K562 (cell line): Measurements from ENCODE around the gene RNU11. TPM values are rescaled to one million over a fixed set of nuclear protein-coding genes. Genes with fewer than 3 reads are reported as not detected.

Source experiments
- BRCA1 ChIP-seq, 2 experiments: fragments of 450-650 bp in 1 of 2; sonication (generic) in 1 of 2; formaldehyde crosslinking in 1 of 2; IDR thresholded peaks; 2 replicates each; pipeline versions ENCODE4 v1.5.0 to v1.6.1; 2017 to 2020; ENCODE audit warnings: mild to moderate bottlenecking in 1 of 2, missing genetic modification reagents in 1 of 2
- CHD1 ChIP-seq: fragments of 200-600 bp; sonication (generic); IDR thresholded peaks from one replicate; pipeline ENCODE4 v1.6.1; 2012; ENCODE audit warnings: mild to moderate bottlenecking, moderate library complexity, low read length, inconsistent platforms
- DPF2 ChIP-seq: fragments of 450-650 bp; IDR thresholded peaks from 2 replicates; pipeline ENCODE4 v1.6.1; 2016
- HMG20A ChIP-seq: fragments of 450-650 bp; formaldehyde crosslinking; conservative IDR thresholded peaks from 2 replicates; pipeline ENCODE4 v1.4.0; 2020; ENCODE audit warnings: mild to moderate bottlenecking, mixed read lengths
- KDM1A ChIP-seq, 2 experiments: fragments of 450-650 bp; IDR thresholded peaks; 2 replicates each; pipeline ENCODE4 v1.6.1; 2016; ENCODE audit warnings: mild to moderate bottlenecking in 2 of 2
- NBN ChIP-seq: fragments of 450-650 bp; IDR thresholded peaks from 2 replicates; pipeline ENCODE4 v1.6.1; 2016; ENCODE audit warnings: low read depth, mild to moderate bottlenecking
- NUFIP1 ChIP-seq: fragments of 450-650 bp; IDR thresholded peaks from 2 replicates; pipeline ENCODE4 v1.6.1; 2018; ENCODE audit not compliant: partially characterized antibody
- PML ChIP-seq: IDR thresholded peaks from 2 replicates; pipeline ENCODE4 v1.6.1; 2012; ENCODE audit warnings: low read length, inconsistent platforms
- SIN3B ChIP-seq: fragments of 450-650 bp; IDR thresholded peaks from 2 replicates; pipeline ENCODE4 v1.6.1; 2017; ENCODE audit warnings: low read depth, mild to moderate bottlenecking, moderate library complexity
- SMAD2 ChIP-seq: fragments of 150-350 bp; IDR thresholded peaks from 2 replicates; pipeline ENCODE4 v1.6.1; 2014; ENCODE audit warnings: low read depth, mild to moderate bottlenecking, low read length
- SMAD3 ChIP-seq: fragments of 450-650 bp; formaldehyde crosslinking; conservative IDR thresholded peaks from 2 replicates; pipeline ENCODE4 v1.4.0; 2020; ENCODE audit warnings: mild to moderate bottlenecking
- TFE3 ChIP-seq: fragments of 450-650 bp; formaldehyde crosslinking; IDR thresholded peaks from 2 replicates; pipeline ENCODE4 v1.4.0; 2020; ENCODE audit warnings: mild to moderate bottlenecking, mixed read lengths
- ZBTB8A ChIP-seq: fragments of 450-650 bp; IDR thresholded peaks from 2 replicates; pipeline ENCODE4 v1.6.1; 2018; ENCODE audit warnings: mild to moderate bottlenecking, moderate library complexity; ENCODE audit not compliant: partially characterized antibody
- ZNF140 ChIP-seq: fragments of 250-450 bp; sonication (Bioruptor Pico); IDR thresholded peaks from 2 replicates; pipeline ENCODE4 v1.8.0; 2021; ENCODE audit warnings: moderate library complexity, mild to moderate bottlenecking, inconsistent platforms
- ZNF146 ChIP-seq: IDR thresholded peaks from one replicate; pipeline ENCODE4 v1.6.1; 2018; ENCODE audit warnings: missing compliant biosample characterization; ENCODE audit not compliant: unreplicated experiment
- polyA plus RNA-seq, 8 experiments: library from polyadenylated mRNA; depleted of rRNA in 4 of 8; stranded (reverse) in 5 of 8; unstranded in 3 of 8; fragments of >200 nt; fragmentation: Nextera tagmentation in 2 of 8; fragmentation: Illumina TruSeq in 1 of 8; extraction: Ambion mirVana in 2 of 8; extraction: Trizol in 1 of 8; gene quantifications; 2 replicates each; pipeline versions ENCODE4 v1.2.1 to v1.2.3, GENCODE V29; 2011 to 2014; ENCODE audit warnings: inconsistent platforms in 1 of 8, missing spikeins in 1 of 8
- total RNA-seq, 7 experiments: library from RNA; depleted of rRNA in 6 of 7; stranded (reverse); fragments of >200 nt in 6 of 7; fragmentation: Illumina TruSeq in 2 of 7; extraction: Trizol in 2 of 7; gene quantifications; 2 replicates each; pipeline versions ENCODE4 v1.2.1 to v1.2.3, GENCODE V29; 2011 to 2021; ENCODE audit warnings: low replicate concordance in 1 of 7
- TF ChIP-seq, protein P1 (sequence below), 2 experiments: fragments of 150-350 bp in 1 of 2; IDR thresholded peaks; 2 replicates each; pipeline ENCODE4 v1.6.1; 2012 to 2016; ENCODE audit warnings: low read depth in 2 of 2, low read length in 2 of 2, mild to moderate bottlenecking in 1 of 2, moderate library complexity in 1 of 2
- TF ChIP-seq, protein P2 (sequence below): fragments of 250-450 bp; sonication (Bioruptor Pico); IDR thresholded peaks from 2 replicates; pipeline ENCODE4 v1.4.0; 2020; ENCODE audit warnings: mild to moderate bottlenecking, moderate library complexity, borderline replicate concordance
- TF ChIP-seq, protein P3 (sequence below): fragments of 250-450 bp; sonication (Bioruptor Pico); IDR thresholded peaks from 2 replicates; pipeline ENCODE4 v1.9.0; 2021; ENCODE audit warnings: mild to moderate bottlenecking, inconsistent platforms

Gene RNU11
- total and polyA plus RNA-seq, 9 of the 15 experiments (the other 6 are each of a cell fraction or from before 2014, with no cell fraction given): not detected

DNA sequence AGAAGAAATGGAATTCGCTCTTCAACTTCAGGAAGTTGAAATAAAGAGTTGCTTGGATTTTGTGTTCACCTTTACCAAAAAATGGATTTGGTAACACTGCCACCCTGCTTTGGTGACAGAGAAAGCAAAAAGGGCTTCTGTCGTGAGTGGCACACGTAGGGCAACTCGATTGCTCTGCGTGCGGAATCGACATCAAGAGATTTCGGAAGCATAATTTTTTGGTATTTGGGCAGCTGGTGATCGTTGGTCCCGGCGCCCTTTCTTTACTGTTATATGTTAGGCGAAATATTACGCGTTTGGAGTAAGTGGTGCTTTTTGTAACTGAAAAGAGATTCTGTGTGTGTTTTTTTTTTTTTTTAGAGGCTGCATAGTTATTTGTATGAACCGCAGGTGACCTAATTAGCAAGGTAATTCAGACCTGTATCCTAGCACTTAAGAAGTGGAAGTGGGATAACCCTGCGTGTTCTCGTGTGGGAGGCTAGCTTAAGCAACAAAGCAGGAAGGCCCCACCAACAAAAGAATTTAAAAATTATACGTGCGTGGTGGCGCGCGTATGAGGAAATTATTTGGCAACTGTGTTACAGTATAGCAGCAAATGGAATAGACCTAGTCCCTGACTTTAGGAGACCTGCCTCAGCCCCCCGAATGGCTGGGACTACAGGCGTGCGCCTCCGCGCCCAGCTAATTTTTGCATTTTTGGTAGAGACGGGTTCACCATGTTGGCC lies at the start of gene RNU11 (continued):
- peak; percentile 83 for TF ChIP-seq DPF2
- TF ChIP-seq, protein P1, sequence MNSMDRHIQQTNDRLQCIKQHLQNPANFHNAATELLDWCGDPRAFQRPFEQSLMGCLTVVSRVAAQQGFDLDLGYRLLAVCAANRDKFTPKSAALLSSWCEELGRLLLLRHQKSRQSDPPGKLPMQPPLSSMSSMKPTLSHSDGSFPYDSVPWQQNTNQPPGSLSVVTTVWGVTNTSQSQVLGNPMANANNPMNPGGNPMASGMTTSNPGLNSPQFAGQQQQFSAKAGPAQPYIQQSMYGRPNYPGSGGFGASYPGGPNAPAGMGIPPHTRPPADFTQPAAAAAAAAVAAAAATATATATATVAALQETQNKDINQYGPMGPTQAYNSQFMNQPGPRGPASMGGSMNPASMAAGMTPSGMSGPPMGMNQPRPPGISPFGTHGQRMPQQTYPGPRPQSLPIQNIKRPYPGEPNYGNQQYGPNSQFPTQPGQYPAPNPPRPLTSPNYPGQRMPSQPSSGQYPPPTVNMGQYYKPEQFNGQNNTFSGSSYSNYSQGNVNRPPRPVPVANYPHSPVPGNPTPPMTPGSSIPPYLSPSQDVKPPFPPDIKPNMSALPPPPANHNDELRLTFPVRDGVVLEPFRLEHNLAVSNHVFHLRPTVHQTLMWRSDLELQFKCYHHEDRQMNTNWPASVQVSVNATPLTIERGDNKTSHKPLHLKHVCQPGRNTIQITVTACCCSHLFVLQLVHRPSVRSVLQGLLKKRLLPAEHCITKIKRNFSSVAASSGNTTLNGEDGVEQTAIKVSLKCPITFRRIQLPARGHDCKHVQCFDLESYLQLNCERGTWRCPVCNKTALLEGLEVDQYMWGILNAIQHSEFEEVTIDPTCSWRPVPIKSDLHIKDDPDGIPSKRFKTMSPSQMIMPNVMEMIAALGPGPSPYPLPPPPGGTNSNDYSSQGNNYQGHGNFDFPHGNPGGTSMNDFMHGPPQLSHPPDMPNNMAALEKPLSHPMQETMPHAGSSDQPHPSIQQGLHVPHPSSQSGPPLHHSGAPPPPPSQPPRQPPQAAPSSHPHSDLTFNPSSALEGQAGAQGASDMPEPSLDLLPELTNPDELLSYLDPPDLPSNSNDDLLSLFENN (IDR thresholded peaks at IDR 0.05; ENCODE audit: low read depth in 2 of 2, low read length in 2 of 2): peak; percentile 71 to 100; a peak in 3 of 4 replicates
- TF ChIP-seq SMAD3 (CRISPR knock-in tag): peak; percentile 97
- no peak for TF ChIP-seq SMAD2
- TF ChIP-seq, protein P2, sequence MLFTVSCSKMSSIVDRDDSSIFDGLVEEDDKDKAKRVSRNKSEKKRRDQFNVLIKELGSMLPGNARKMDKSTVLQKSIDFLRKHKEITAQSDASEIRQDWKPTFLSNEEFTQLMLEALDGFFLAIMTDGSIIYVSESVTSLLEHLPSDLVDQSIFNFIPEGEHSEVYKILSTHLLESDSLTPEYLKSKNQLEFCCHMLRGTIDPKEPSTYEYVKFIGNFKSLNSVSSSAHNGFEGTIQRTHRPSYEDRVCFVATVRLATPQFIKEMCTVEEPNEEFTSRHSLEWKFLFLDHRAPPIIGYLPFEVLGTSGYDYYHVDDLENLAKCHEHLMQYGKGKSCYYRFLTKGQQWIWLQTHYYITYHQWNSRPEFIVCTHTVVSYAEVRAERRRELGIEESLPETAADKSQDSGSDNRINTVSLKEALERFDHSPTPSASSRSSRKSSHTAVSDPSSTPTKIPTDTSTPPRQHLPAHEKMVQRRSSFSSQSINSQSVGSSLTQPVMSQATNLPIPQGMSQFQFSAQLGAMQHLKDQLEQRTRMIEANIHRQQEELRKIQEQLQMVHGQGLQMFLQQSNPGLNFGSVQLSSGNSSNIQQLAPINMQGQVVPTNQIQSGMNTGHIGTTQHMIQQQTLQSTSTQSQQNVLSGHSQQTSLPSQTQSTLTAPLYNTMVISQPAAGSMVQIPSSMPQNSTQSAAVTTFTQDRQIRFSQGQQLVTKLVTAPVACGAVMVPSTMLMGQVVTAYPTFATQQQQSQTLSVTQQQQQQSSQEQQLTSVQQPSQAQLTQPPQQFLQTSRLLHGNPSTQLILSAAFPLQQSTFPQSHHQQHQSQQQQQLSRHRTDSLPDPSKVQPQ (CRISPR knock-in tag): no peak
- peak; percentile 83 for TF ChIP-seq ZNF140 (CRISPR knock-in tag)
- TF ChIP-seq ZNF146 (CRISPR knock-in tag): no peak
- TF ChIP-seq NUFIP1: peak; percentile 99
- peak; percentile 71 to 73; a peak in 3 of 4 replicates for TF ChIP-seq KDM1A (IDR thresholded peaks at IDR 0.05)
- peak; percentile 83 for TF ChIP-seq HMG20A
- no peak for TF ChIP-seq BRCA1 (IDR thresholded peaks at IDR 0.05)
- TF ChIP-seq BRCA1 (CRISPR knock-in tag; IDR thresholded peaks at IDR 0.05): no peak
- TF ChIP-seq NBN: peak; percentile 100
- peak; percentile 35; the same call in 1 of the 2 replicates for TF ChIP-seq SIN3B
- TF ChIP-seq ZBTB8A: no peak
- TF ChIP-seq, protein P3, sequence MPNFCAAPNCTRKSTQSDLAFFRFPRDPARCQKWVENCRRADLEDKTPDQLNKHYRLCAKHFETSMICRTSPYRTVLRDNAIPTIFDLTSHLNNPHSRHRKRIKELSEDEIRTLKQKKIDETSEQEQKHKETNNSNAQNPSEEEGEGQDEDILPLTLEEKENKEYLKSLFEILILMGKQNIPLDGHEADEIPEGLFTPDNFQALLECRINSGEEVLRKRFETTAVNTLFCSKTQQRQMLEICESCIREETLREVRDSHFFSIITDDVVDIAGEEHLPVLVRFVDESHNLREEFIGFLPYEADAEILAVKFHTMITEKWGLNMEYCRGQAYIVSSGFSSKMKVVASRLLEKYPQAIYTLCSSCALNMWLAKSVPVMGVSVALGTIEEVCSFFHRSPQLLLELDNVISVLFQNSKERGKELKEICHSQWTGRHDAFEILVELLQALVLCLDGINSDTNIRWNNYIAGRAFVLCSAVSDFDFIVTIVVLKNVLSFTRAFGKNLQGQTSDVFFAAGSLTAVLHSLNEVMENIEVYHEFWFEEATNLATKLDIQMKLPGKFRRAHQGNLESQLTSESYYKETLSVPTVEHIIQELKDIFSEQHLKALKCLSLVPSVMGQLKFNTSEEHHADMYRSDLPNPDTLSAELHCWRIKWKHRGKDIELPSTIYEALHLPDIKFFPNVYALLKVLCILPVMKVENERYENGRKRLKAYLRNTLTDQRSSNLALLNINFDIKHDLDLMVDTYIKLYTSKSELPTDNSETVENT (CRISPR knock-in tag): peak; percentile 99
- TF ChIP-seq CHD1: no peak
- TF ChIP-seq TFE3 (CRISPR knock-in tag): peak; percentile 70; the same call in 1 of the 2 replicates
- peak; percentile 100 for TF ChIP-seq PML
